Measurements from ENCODE around the gene PIGU.
"Not testable (repeated sequence)": the region's sequence is repeated elsewhere in the genome, so short reads cannot be mapped to it uniquely, and the experiment has no call there.

Gene PIGU

DNA sequence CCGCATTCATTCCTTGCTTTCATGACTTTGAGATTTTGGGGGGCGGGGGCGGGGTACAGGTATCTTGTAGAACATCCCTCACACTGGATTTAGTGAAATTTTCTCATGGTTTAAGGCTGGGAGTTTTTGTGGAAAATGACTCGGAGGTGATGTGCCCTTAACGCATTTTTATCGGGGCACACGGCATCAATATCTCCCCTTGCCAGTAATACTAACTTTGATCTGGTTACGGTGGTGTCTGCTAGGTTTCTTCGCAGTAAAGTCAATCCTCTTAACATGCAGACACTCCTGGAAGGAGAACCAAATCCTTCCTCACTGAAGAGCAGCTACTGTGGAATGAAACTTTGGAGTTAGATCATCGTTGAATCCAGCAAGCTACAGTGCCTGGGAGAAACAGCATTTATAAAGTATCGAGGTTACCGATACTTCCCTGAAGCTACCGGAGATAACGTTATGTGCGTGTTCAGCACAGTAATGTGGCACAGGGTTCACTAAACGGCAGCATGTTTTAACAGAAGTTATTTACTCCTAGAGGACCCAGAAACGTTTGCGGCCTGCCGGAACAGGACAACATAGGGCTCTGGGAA, 161.9 kb downstream of the PIGU start:
- DNase-seq (ENCODE audit: low read depth in 2 of 2): no peak

DNA sequence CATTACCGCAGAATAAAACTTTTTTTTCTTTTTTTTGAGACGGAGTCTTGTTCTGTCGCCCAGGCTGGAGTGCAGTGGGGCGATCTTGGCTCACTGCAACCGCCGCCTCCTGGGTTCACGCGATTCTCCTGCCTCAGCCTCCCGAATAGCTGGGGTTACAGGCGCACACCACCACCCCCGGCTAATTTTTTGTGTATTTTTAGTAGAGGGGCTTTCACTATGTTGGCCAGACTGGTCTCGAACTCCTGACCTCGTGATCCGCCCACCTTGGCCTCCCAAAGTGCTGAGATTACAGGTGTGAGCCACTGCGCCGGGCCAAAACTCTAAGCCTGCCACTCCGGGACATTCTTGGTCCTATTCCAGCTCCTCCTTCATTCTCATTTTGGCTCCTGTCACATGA, 162.9 kb downstream of the PIGU start:
- DNase-seq (ENCODE audit: low read depth in 2 of 2): not testable (repeated sequence)

DNA sequence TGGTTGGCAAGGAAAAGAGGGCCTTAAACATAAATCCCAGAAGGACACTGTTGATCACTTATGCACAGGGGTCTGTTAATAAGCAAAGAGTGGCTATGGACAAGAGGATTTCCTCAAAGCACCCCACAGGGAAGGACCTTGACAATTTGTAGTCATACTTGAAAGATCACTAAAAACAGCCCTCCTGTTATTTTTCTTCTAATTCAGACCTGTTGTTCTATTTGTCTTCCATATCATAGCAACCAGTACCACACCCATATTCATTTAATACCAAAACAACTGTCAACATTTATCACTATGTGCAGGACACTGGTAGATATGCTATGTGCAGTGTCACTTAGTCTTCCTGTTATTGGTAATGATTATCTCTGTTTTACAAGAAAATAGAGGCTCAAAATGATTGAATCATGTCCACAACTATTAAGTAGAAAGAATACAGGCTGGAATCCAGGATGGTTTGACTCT, 163.9 kb downstream of the PIGU start:
- no peak for DNase-seq (ENCODE audit: low read depth in 2 of 2)

DNA sequence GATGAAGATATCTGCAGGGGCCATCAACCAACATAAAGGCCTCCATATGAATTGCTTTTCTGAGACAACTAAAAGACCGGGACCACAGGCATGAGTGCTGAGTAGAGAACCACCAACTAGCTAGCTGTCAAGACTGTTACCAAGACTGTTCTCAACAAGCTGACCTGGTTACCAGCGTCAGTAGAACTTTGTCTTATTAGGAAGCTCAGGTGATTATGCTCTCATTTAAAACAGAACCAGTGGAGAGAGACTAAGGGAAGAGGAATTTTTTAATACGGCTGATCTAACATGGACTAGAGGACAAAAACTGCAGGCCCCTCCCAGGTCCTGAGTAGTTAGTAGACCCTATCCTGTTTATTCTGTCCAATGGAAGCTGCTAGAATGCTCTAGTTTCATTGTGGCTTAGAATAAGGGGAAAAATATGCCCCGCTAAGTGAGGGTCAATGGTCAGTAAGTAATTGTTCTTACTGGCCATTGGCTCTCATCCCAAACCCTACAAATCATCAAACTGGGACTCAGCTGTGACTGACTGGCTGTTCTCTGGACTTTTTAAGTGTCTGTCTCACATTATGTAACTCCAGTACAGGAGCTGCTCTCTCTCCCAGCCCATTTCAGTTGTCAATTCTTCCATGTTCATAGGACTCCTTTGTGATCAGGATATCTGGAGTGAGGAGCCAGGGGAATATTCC, 164.5 kb downstream of the PIGU start:
- DNase-seq (ENCODE audit: low read depth in 2 of 2): no peak

GRCh38 chr20:34511891-34512265, 165.0 kb downstream of the PIGU start:
- DNase-seq (ENCODE audit: low read depth in 2 of 2): no peak

- no peak for DNase-seq (ENCODE audit: low read depth in 2 of 2)
These were observed 166.3 kb downstream of the PIGU start for GRCh38 chr20:34510575-34510974.
